ENCODE measurements around the gene TEPSIN. TPM values are rescaled to one million over a fixed set of nuclear protein-coding genes. Genes with fewer than 3 reads are reported as not detected.

TEPSIN gene
- total RNA-seq, 1 donor from 2014 or later: 42.3 TPM

DNA sequence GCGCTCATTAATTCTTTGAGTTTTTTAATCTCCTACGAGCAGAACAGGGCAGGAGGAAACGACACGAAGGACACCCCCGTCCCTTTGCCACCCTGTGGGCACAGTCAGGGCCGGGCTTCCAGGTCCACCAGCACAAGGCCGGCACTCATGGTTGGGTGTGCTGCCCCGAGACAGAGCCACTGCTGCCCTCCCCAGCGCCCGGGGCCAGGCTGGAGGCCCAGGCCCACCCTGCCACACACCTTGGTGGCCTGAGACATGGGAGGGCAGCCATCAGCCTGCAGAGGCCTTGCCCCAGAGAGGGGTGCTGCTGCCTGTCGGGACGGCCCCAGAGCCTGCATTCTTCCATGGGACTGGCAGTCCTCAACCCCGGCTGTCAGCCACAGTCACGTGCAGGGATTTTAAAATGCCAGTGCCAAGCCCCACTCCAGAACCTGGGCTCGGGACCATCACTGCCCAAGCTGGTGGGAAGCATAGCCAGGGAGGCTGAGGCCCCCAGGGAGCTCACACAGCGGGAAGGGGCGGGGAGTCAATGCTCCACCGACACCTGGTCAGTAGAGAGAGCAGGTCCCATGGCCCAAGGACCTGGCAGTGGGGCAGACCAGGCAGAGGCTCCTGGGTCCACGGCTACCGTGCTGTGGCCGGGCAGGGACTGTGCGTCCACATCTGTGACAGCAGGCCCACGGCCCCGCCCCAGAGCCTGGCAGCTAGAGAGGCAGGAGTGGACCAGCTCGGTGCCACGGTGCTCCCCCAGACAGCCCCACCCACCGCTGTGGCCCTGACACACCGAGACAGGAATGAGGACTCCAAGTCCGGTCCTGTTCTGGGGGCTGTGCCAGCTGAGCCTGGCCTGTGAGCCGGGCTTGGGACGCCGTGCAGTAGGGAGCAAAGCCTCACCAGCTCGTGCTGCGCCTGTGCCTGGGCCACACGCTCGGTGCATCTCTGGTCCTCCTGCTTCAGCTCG lies 43.6 kb downstream of the TEPSIN start:
- H3K36me3 Mint-ChIP-seq (ENCODE audit: unreplicated experiment): no peaks in the 10 kb centered on the region
- H3K4me1 Mint-ChIP-seq (ENCODE audit: unreplicated experiment): no peaks in the 10 kb centered on the region
- no peaks in the 10 kb centered on the region for H3K27me3 Mint-ChIP-seq (ENCODE audit: unreplicated experiment)

DNA sequence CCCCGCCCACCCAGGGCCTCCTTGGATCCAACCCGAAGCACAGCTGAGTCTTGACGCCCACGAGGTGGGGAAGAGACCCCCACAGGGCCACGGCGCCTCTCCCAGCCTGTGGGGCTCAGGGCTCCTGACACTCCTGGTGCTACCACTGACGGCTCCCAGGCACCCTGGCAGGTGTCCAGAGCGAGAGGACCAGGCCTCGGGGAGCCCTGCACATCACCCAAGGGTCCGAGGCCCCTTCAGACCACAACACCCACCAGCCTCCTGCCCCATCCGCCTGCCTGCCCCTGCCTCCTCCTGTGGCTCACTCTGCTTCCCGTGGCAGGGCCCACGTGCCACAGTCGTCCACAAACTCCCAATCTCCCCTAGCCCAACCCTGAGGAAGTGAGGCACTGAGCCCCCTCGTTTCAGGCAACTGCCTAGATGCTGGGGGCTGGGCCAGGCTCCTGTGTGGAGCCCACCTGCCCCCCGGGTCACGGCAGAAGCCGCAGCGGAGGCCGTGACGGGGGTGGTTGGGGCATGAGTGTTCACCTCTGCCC lies 44.6 kb downstream of the TEPSIN start:
- TF ChIP-seq, protein P1, sequence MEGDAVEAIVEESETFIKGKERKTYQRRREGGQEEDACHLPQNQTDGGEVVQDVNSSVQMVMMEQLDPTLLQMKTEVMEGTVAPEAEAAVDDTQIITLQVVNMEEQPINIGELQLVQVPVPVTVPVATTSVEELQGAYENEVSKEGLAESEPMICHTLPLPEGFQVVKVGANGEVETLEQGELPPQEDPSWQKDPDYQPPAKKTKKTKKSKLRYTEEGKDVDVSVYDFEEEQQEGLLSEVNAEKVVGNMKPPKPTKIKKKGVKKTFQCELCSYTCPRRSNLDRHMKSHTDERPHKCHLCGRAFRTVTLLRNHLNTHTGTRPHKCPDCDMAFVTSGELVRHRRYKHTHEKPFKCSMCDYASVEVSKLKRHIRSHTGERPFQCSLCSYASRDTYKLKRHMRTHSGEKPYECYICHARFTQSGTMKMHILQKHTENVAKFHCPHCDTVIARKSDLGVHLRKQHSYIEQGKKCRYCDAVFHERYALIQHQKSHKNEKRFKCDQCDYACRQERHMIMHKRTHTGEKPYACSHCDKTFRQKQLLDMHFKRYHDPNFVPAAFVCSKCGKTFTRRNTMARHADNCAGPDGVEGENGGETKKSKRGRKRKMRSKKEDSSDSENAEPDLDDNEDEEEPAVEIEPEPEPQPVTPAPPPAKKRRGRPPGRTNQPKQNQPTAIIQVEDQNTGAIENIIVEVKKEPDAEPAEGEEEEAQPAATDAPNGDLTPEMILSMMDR (IDR thresholded peaks at IDR 0.05): no peak
- DNase-seq (ENCODE audit: extremely low spot score, unreplicated experiment): no peak
- H3K4me3 Mint-ChIP-seq (ENCODE audit: unreplicated experiment): no peak overlapping the region
- H3K9me3 Mint-ChIP-seq (ENCODE audit: unreplicated experiment): no peaks in the 10 kb centered on the region
- H3K36me3 Mint-ChIP-seq (ENCODE audit: unreplicated experiment): no peaks in the 10 kb centered on the region
- no peaks in the 10 kb centered on the region for H3K27me3 Mint-ChIP-seq (ENCODE audit: unreplicated experiment)
- no peaks in the 10 kb centered on the region for H3K4me1 Mint-ChIP-seq (ENCODE audit: unreplicated experiment)
- H3K27ac Mint-ChIP-seq (ENCODE audit: unreplicated experiment): no peak overlapping the region

More for the DNA sequence above, 43.6 kb downstream of the TEPSIN start:
- Mint-ChIP-seq H3K27ac (ENCODE audit: unreplicated experiment) (no peak overlapping the region), H3K9me3 (ENCODE audit: unreplicated experiment) (no peaks in the 10 kb centered on the region), H3K4me3 (ENCODE audit: unreplicated experiment) (no peak overlapping the region)
- TF ChIP-seq, protein P1 (IDR thresholded peaks at IDR 0.05): no peak
- DNase-seq (ENCODE audit: extremely low spot score, unreplicated experiment): no peak

DNA sequence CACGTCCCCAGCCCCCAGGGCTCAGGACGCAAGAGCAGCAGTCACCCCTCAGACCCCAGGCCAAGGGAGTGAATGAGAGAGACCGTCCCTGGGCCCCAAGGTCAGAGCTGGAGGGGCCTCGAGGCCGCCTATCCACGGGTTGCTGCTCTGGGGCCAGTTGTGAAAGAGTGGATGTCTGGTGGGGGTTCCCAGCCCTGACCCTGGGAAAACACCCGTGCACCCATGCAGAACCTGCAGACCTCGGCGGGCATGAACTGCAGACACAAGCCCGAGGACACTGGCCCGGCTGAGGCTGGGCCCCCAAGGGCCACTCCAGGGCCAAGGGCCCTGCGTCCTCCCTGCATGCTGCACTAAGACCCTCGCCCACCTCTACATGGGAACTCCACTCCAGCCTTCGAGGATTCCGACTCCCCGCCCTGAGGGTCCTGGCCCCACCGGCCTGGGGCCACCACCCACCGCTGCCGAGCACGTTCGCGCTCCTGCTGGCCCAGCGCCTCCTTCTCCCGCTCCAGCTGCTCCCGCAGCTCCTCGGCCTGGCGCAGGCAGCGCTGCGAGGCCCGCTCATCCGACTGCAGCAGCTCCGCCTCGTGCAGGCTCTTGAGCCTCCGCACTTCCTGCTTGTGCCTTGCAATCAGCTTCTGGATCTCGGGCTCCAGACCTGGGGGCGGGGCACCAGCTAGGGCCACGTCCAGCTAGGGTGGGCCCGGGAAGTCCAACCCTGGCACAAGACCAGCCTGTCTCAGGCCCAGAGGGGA lies 45.2 kb downstream of the TEPSIN start:
- Mint-ChIP-seq H3K27ac (ENCODE audit: unreplicated experiment) (no peak overlapping the region), H3K27me3 (ENCODE audit: unreplicated experiment) (no peaks in the 10 kb centered on the region), H3K36me3 (ENCODE audit: unreplicated experiment) (peaks cover 2% of the 10 kb centered on the region), H3K4me3 (ENCODE audit: unreplicated experiment) (no peak overlapping the region), H3K4me1 (ENCODE audit: unreplicated experiment) (no peaks in the 10 kb centered on the region), H3K9me3 (ENCODE audit: unreplicated experiment) (no peaks in the 10 kb centered on the region)
- DNase-seq (ENCODE audit: extremely low spot score, unreplicated experiment): no peak
- TF ChIP-seq, protein P1 (IDR thresholded peaks at IDR 0.05): no peak

DNA sequence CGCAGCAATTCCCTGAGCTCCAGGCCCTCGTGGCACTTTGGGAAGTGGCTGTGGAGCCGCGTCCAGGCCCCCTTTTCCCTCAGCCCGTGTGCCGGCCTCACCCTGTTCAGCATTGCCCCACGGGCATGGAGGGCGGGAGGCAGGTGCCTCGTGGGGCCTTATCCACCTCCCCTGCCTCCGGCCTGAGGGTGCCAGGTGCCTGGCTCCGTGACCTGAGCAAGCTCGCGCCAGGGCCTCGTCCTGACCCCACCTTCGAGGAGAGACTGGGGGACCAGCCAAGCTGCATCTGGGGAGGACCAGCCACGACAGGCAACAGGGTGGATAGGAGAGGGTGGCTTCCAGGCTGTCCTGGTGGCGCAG lies 45.8 kb downstream of the TEPSIN start:
- no peaks in the 10 kb centered on the region for H3K27me3 Mint-ChIP-seq (ENCODE audit: unreplicated experiment)
- peaks cover 2% of the 10 kb centered on the region for H3K36me3 Mint-ChIP-seq (ENCODE audit: unreplicated experiment)
- H3K27ac Mint-ChIP-seq (ENCODE audit: unreplicated experiment): no peak overlapping the region
- no peak for DNase-seq (ENCODE audit: extremely low spot score, unreplicated experiment)
- H3K9me3 Mint-ChIP-seq (ENCODE audit: unreplicated experiment): no peaks in the 10 kb centered on the region
- H3K4me1 Mint-ChIP-seq (ENCODE audit: unreplicated experiment): no peaks in the 10 kb centered on the region
- H3K4me3 Mint-ChIP-seq (ENCODE audit: unreplicated experiment): no peak overlapping the region
- TF ChIP-seq, protein P1 (IDR thresholded peaks at IDR 0.05): no peak

Measured in osteocyte (in vitro differentiated cells).